ENCODE results near the gene NOTCH1.

DNA sequence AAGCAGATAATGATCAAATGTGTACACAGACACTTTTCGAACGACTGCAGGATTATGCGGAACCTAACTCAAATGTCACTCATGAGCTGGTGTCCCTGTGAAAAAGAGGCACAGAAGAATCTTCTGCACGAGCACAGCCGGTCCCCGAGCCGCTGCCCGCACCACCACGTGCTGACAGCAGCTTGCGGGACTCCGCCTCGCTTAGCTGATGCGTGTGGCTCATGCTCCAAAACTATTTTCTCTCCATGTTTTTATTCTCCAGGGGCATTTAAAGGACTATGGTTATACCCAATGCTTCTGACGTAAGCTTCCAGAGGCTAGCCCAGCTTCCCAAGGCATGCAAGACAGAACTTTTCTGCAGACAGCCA, 72.5 kb downstream of the NOTCH1 start:
- no peak for TF ChIP-seq POLR2AphosphoS5 (IDR thresholded peaks at IDR 0.05; ENCODE audit: low read depth, low read length)
- TF ChIP-seq POLR2A (IDR thresholded peaks at IDR 0.05; ENCODE audit: low read depth, low read length) = no peak

All from GM12892 (cell line).